SH-SY5Y (cell line): Measurements from ENCODE around the gene SLC22A4.

Source experiments
- GATA2 ChIP-seq: IDR thresholded peaks from 2 replicates; pipeline ENCODE4 v1.6.1; 2011; ENCODE audit warnings: mild to moderate bottlenecking, low read depth, low read length
- GATA3 ChIP-seq: IDR thresholded peaks from 2 replicates; pipeline ENCODE4 v1.6.1; 2011; ENCODE audit warnings: low read depth, mild to moderate bottlenecking, low read length, moderate library complexity

Gene SLC22A4

DNA sequence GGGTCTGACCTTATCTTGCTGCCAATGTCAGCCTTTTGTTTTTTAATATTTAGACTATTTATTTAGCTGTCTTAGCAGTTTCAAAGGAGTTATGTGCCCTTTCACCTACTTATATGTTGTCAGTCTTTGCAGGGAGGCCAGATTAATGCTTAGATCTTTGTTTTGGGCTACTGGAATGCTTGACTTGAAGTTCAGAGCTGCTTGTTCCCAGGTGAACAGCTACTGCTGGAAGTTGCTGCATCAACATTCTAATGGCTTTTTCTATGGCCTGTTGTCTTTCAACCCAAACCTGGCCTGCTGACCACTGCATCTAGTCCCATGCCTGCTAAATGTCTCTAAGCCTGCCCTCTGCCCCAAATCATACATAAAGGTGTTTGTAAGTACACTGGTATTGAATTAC is 78.3 kb downstream of the SLC22A4 start:
- TF ChIP-seq GATA3 (no peak), GATA2 (no peak)

GRCh38 chr5:132375957-132376356 is 81.8 kb downstream of the SLC22A4 start:
- no peak for TF ChIP-seq GATA2
- TF ChIP-seq GATA3, result no peak

- TF ChIP-seq GATA3 (no peak), GATA2 (no peak)
These were observed 82.8 kb downstream of the SLC22A4 start for GRCh38 chr5:132376694-132377641.

- TF ChIP-seq GATA2 (no peak), GATA3 (no peak)
These were observed 83.5 kb downstream of the SLC22A4 start for GRCh38 chr5:132377738-132378137.

DNA sequence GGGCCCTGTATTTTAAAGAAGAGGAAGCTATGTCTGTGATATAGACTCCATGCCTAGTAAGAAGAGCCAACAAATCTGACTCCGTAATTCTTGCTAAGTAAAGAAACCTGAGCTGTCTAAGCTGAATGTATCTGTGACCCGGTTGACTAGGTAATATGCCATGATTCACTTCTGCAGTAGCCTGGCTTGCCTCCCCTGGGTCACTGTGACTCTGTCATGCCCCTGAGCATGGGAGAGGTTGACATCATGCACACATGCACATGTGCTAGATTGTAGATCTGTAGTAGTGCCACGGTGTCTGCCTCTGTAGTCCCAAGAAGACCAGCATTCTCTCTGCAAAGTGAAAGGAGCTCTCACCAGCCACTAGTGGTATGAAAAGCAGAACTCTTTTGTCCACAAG is 84.4 kb downstream of the SLC22A4 start:
- TF ChIP-seq GATA2 (no peak), GATA3 (no peak)

- TF ChIP-seq GATA2 (no peak), GATA3 (no peak)
These were observed 85.9 kb downstream of the SLC22A4 start for GRCh38 chr5:132380047-132380446.

DNA sequence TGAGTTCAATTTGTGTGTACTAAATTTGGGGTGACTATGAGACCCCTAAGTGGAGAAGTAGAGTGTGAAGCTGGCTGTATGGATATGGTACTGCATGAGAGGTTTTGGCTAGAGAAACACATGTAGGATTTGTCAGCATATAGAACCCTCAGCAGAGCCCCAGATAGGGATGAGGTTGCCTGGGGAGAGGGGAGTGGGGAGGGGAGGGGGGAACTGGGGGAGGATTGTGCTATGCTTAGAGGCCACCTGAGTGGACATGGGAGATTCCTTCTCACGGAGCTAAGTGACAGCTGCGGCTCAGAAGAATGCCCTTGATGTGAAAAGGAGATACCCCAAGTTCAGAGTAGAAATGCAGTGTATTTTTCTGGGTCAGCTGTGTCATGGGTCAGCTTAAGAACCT is 86.5 kb downstream of the SLC22A4 start:
- TF ChIP-seq GATA2 (no peak), GATA3 (no peak)

DNA sequence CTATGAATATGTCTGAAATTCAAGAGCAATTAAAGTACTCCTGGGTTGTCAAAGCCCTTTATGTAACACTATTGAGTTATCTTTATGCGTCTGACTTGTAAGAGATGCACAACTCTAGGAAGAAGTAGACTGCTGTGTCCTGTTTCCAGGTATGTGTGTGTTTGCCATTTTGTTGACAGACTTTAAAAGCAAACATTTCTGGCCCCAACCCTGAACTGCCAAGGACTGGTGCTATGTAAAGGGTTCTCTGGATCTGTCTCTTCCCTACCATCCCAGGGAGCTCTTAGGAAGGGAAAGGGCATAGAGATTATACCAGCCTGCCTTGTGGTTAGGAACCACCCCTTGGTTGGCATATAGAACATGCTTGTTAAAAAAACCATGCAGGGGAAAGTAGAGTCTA is 87.4 kb downstream of the SLC22A4 start:
- TF ChIP-seq GATA3 (no peak), GATA2 (no peak)

- TF ChIP-seq GATA2, result no peak
- no peak for TF ChIP-seq GATA3
These were observed 89.1 kb downstream of the SLC22A4 start for GRCh38 chr5:132383261-132383660.

DNA sequence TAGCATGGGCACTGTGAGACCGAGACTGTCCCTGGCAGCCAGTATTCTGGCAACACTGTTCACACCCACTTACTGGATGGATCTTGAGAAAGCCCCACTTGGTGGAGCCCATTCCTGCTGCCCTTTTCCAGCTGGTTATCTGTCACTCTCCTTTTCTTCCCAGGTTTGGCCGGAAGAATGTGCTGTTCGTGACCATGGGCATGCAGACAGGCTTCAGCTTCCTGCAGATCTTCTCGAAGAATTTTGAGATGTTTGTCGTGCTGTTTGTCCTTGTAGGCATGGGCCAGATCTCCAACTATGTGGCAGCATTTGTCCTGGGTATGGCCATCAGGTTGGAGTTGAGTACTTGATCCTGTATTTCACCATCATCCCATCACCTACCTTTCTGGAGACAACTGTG is 89.8 kb downstream of the SLC22A4 start:
- TF ChIP-seq GATA3, result no peak
- no peak for TF ChIP-seq GATA2

DNA sequence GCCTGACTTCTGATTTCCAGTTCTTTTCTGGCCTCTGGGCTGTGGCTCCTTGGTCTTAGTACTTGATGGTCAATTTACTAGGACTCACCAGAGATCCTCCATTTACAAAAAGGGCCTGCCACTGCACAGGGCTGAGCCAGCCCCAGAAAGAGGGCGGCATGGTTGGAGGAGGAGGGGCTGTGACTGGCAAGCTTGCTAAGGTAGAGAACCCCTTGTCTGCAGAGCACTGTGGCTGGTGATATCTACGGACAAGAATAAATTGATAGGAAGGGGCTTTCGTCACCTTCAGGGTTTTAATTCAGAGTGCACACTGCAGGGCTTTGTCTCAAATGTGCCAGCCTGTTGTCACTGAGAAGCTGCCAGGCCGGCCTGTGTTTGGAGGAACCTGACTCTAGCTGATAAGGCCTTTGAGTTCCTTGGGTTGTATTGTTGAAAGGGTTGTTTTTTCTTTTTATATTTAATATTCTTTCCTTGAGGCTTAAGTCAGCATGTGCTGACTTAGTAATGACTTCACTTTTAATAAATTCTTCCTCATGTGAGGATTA is 90.4 kb downstream of the SLC22A4 start:
- TF ChIP-seq GATA2, result no peak
- TF ChIP-seq GATA3, result no peak

- TF ChIP-seq GATA3 (no peak), GATA2 (no peak)
These were observed 91.3 kb downstream of the SLC22A4 start for GRCh38 chr5:132385326-132386105.

DNA sequence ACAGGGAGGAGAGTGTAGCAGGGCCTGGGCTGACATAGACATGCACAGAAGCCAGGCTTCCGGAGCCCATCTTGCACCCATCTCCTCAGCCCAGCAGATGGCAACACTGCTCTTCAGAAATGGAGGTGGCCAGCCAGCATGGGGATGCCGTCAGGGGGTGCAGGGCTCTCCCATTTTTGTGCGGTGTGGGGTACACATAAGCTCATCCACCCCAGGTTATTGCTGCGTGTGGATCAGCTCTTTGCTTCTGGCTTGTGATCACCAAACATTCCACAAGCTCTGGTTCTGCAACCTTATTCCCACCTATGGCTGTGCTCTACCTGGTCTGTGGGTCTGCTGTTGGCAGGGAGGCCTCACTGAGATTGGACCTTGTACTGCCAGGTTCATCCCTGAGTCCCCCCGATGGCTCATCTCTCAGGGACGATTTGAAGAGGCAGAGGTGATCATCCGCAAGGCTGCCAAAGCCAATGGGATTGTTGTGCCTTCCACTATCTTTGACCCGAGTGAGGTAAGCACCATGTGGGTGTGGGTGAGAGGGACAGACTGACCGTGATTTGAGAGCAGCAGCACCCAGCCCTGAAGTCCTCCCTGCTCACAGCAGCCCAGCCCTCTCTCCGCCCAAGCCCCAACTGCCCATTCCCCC is 92.6 kb downstream of the SLC22A4 start:
- TF ChIP-seq GATA2, result no peak

GRCh38 chr5:132387640-132388117 is 93.5 kb downstream of the SLC22A4 start:
- TF ChIP-seq GATA2 (no peak), GATA3 (no peak)
